ENCODE measurements around the gene MED9. TPM values are rescaled to one million over a fixed set of nuclear protein-coding genes. Genes with fewer than 3 reads are reported as not detected.

Gene MED9
- total and polyA plus RNA-seq, 4 donors, result 6.4 to 12.5 (median 8.8) TPM

GRCh38 chr17:17448076-17448475 lies 28.7 kb upstream of the MED9 start:
- 65% methylated on average over 5 of the region's 5 CpGs for WGBS
- DNase-seq (ENCODE audit: low spot score), result no peak
- H3K27ac ChIP-seq (ENCODE audit: low read depth in 1 of 2, low read length in 2 of 2), result no peak overlapping the region
- H3K4me3 ChIP-seq (ENCODE audit: low read depth in 1 of 3, low read length in 3 of 3), result no peak overlapping the region
- no peaks in the 10 kb centered on the region for H3K27me3 ChIP-seq (ENCODE audit: control insufficient read depth in 4 of 4, insufficient read depth in 4 of 4, low read length in 3 of 4)
- H3K4me1 ChIP-seq (ENCODE audit: control insufficient read depth in 4 of 4, insufficient read depth in 4 of 4, low read length in 3 of 4), result peaks cover 10 to 34% (median 20%) of the 10 kb centered on the region in 4 donors
- H3K36me3 ChIP-seq (ENCODE audit: control insufficient read depth in 4 of 4, insufficient read depth in 3 of 4, low read depth in 1 of 4, low read length in 3 of 4), result no peaks in the 10 kb centered on the region
- H3K9me3 ChIP-seq (ENCODE audit: control insufficient read depth in 4 of 4, low read length in 3 of 4), result no peaks in the 10 kb centered on the region
- TF ChIP-seq SP1 (IDR thresholded peaks at IDR 0.05) (no peak), FOXA2 (IDR thresholded peaks at IDR 0.05) (no peak), ATF3 (IDR thresholded peaks at IDR 0.05) (no peak), YY1 (IDR thresholded peaks at IDR 0.05) (no peak), NR2F2 (IDR thresholded peaks at IDR 0.05) (no peak), JUND (IDR thresholded peaks at IDR 0.05) (no peak), HNF4A (conservative IDR thresholded peaks at IDR 0.05) (no peak), RXRA (IDR thresholded peaks at IDR 0.05) (no peak), ZBTB33 (IDR thresholded peaks at IDR 0.05) (no peak), REST (IDR thresholded peaks at IDR 0.05) (no peak), HNF4G (IDR thresholded peaks at IDR 0.05) (no peak), EGR1 (IDR thresholded peaks at IDR 0.05; ENCODE audit: low read depth in 2 of 2) (no peak)
- no peak overlapping the region for H3K9ac ChIP-seq (ENCODE audit: low read depth in 1 of 2, low read length in 2 of 2)

GRCh38 chr17:17448723-17449122 lies 28.1 kb upstream of the MED9 start:
- no peak overlapping the region for H3K4me3 ChIP-seq (ENCODE audit: low read depth in 1 of 3, low read length in 3 of 3)
- H3K27me3 ChIP-seq (ENCODE audit: control insufficient read depth in 4 of 4, insufficient read depth in 4 of 4, low read length in 3 of 4), result no peaks in the 10 kb centered on the region
- 91% methylated on average over 4 of the region's 4 CpGs for WGBS
- no peak overlapping the region for H3K9ac ChIP-seq (ENCODE audit: low read depth in 1 of 2, low read length in 2 of 2)
- no peak overlapping the region for H3K27ac ChIP-seq (ENCODE audit: low read depth in 1 of 2, low read length in 2 of 2)
- no peaks in the 10 kb centered on the region for H3K36me3 ChIP-seq (ENCODE audit: control insufficient read depth in 4 of 4, insufficient read depth in 3 of 4, low read depth in 1 of 4, low read length in 3 of 4)
- peaks cover 10 to 28% (median 17%) of the 10 kb centered on the region in 4 donors for H3K4me1 ChIP-seq (ENCODE audit: control insufficient read depth in 4 of 4, insufficient read depth in 4 of 4, low read length in 3 of 4)
- no peaks in the 10 kb centered on the region for H3K9me3 ChIP-seq (ENCODE audit: control insufficient read depth in 4 of 4, low read length in 3 of 4)
- no peak for DNase-seq (ENCODE audit: low spot score)
- no peak for TF ChIP-seq NR2F2 (IDR thresholded peaks at IDR 0.05)
- no peak for TF ChIP-seq ZBTB33 (IDR thresholded peaks at IDR 0.05)
- TF ChIP-seq FOXA2 (IDR thresholded peaks at IDR 0.05), result no peak
- TF ChIP-seq GABPA (IDR thresholded peaks at IDR 0.05 in 1 of 2, conservative IDR thresholded peaks at IDR 0.05 in 1 of 2), result no peak
- TF ChIP-seq RXRA (IDR thresholded peaks at IDR 0.05), result no peak
- no peak for TF ChIP-seq SP1 (IDR thresholded peaks at IDR 0.05)
- no peak for TF ChIP-seq HNF4G (IDR thresholded peaks at IDR 0.05)
- no peak for TF ChIP-seq YY1 (IDR thresholded peaks at IDR 0.05)
- TF ChIP-seq FOXA1 (IDR thresholded peaks at IDR 0.05), result no peak

Data from liver (tissue), 9 donors.